Peyer's patch (tissue), 4 donors: Measurements from ENCODE around the gene HSD17B11.

ENCODE experiments used
- POLR2A ChIP-seq, 2 donors: fragments of 450-650 bp; IDR thresholded peaks; one replicate each; pipeline ENCODE4 v1.5.1; 2017; ENCODE audit warnings: antibody characterized with exemption in 2 of 2, mild to moderate bottlenecking in 2 of 2, moderate library complexity in 2 of 2
- TF ChIP-seq, protein P1 (sequence below), 6 experiments: fragments of 450-650 bp in 4 of 6; fragments of 200-600 bp in 2 of 6; sonication (generic) in 1 of 6; IDR thresholded peaks; one replicate each; pipeline ENCODE4 v1.5.1; 2017 to 2019; ENCODE audit warnings: antibody characterized with exemption in 6 of 6, mild to moderate bottlenecking in 3 of 6, moderate library complexity in 1 of 6

DNA sequence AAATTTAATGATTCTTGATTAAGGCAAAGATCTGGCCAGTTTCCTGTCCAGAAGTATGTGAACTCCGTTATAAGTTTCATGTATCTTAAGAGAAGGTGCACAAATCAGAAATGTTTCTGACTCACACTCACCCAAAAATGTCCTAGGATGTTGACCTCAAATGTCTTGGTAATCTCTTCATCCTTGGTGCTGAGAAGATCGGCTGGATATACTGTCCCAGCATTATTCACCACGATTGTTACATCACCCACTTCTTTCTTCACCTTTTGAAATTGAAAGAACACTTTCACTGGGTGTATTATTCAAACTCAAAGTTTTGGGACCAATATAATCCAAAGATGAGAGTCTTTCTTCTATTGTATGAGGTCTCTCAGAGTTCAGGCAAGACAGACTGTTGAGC, 74.0 kb downstream of the HSD17B11 start:
- TF ChIP-seq POLR2A (IDR thresholded peaks at IDR 0.05), result no peak
- TF ChIP-seq, protein P1, sequence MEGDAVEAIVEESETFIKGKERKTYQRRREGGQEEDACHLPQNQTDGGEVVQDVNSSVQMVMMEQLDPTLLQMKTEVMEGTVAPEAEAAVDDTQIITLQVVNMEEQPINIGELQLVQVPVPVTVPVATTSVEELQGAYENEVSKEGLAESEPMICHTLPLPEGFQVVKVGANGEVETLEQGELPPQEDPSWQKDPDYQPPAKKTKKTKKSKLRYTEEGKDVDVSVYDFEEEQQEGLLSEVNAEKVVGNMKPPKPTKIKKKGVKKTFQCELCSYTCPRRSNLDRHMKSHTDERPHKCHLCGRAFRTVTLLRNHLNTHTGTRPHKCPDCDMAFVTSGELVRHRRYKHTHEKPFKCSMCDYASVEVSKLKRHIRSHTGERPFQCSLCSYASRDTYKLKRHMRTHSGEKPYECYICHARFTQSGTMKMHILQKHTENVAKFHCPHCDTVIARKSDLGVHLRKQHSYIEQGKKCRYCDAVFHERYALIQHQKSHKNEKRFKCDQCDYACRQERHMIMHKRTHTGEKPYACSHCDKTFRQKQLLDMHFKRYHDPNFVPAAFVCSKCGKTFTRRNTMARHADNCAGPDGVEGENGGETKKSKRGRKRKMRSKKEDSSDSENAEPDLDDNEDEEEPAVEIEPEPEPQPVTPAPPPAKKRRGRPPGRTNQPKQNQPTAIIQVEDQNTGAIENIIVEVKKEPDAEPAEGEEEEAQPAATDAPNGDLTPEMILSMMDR (IDR thresholded peaks at IDR 0.05), result no peak
